GF-D8 (cell line): ENCODE data around the gene LRRC57.

Experiments used
- DNase-seq: peaks from one replicate; lab custom pipeline; 2025; lab: John Stamatoyannopoulos, UW

The LRRC57 gene

GRCh38 chr15:42549741-42550392, 1.3 kb upstream of the LRRC57 start:
- DNase-seq = no peak

- peak; percentile 35 for DNase-seq
These were observed 469 bp upstream of the LRRC57 start for GRCh38 chr15:42549032-42549491.

GRCh38 chr15:42547918-42548248, 710 bp downstream of the LRRC57 start:
- DNase-seq = no peak

- peak; percentile 43 for DNase-seq
These were observed 3.6 kb downstream of the LRRC57 start for GRCh38 chr15:42544853-42545629.

- no peak for DNase-seq
These were observed 15.3 kb downstream of the LRRC57 start for GRCh38 chr15:42533246-42533645.

- no peak for DNase-seq
These were observed 19.6 kb downstream of the LRRC57 start for GRCh38 chr15:42528970-42529369.

- DNase-seq = no peak
These were observed 25.3 kb downstream of the LRRC57 start for GRCh38 chr15:42523331-42523730.

- DNase-seq = no peak
These were observed 37.6 kb downstream of the LRRC57 start for GRCh38 chr15:42511007-42511391.

GRCh38 chr15:42510258-42511006, 38.2 kb downstream of the LRRC57 start:
- DNase-seq = no peak

- DNase-seq = no peak
These were observed 40.3 kb downstream of the LRRC57 start for GRCh38 chr15:42508263-42508690.

- DNase-seq = no peak
These were observed 41.1 kb downstream of the LRRC57 start for GRCh38 chr15:42507514-42507913.

- no peak for DNase-seq
These were observed 44.0 kb downstream of the LRRC57 start for GRCh38 chr15:42504631-42505030.

GRCh38 chr15:42503825-42504224, 44.8 kb downstream of the LRRC57 start:
- DNase-seq = no peak

GRCh38 chr15:42502477-42502876, 46.1 kb downstream of the LRRC57 start:
- DNase-seq = no peak

- DNase-seq = no peak
These were observed 48.6 kb downstream of the LRRC57 start for GRCh38 chr15:42499858-42500609.

- no peak for DNase-seq
These were observed 50.2 kb downstream of the LRRC57 start for GRCh38 chr15:42498212-42499068.

GRCh38 chr15:42495361-42496212, 53.0 kb downstream of the LRRC57 start, which contains the start of gene SNAP23:
Gene SNAP23 (plus strand): TSS chr15:42495634. CDS start chr15:42511847, 16,213 bp downstream.
- peak; percentile 61 for DNase-seq

- no peak for DNase-seq
These were observed 53.6 kb downstream of the LRRC57 start for GRCh38 chr15:42494998-42495360.

- peak; percentile 14 for DNase-seq
These were observed 54.9 kb downstream of the LRRC57 start for GRCh38 chr15:42493679-42494078.
